Measurements from ENCODE around the gene TMPRSS11F. TPM values are rescaled to one million over a fixed set of nuclear protein-coding genes. Genes with fewer than 3 reads are reported as not detected.

The TMPRSS11F gene
- total RNA-seq = not detected in 2 replicates

GRCh38 chr4:68129793-68130192 lies at the start of gene TMPRSS11F:
TSS of gene TMPRSS11F (minus strand) at chr4:68129869. CDS start at chr4:68129820, 49 bp downstream.

Other genes with a start within 250 kb of the TMPRSS11F start
- not detected in 2 replicates for gene TMPRSS11D, start 245.9 kb downstream of the TMPRSS11F start, total RNA-seq
- not detected in 2 replicates for gene TMPRSS11A, start 166.4 kb downstream of the TMPRSS11F start, total RNA-seq
- not detected in 2 replicates for gene TMPRSS11B, start 115.8 kb upstream of the TMPRSS11F start, total RNA-seq
- gene YTHDC1, start 220.2 kb upstream of the TMPRSS11F start, total RNA-seq = 30.2 and 39.9 TPM in 2 replicates

All from regular cardiac myocyte (primary cell).